IMR-90 (cell line): ENCODE data around the gene TSHB.

Source experiments
- BHLHE40 ChIP-seq: fragments of 150-350 bp; IDR thresholded peaks from 2 replicates; pipeline ENCODE4 v1.6.1; 2016; ENCODE audit warnings: mild to moderate bottlenecking, low read depth, low read length
- CEBPB ChIP-seq: IDR thresholded peaks from 2 replicates; pipeline ENCODE4 v1.6.1; 2012; ENCODE audit warnings: low read depth, low read length, improper control_type of control experiment
- CHD1 ChIP-seq: IDR thresholded peaks from 2 replicates; pipeline ENCODE4 v1.6.1; 2012; ENCODE audit warnings: low read depth, low read length, improper control_type of control experiment
- MAFK ChIP-seq: IDR thresholded peaks from 2 replicates; pipeline ENCODE4 v1.6.1; 2012; ENCODE audit warnings: low read depth, low read length, improper control_type of control experiment
- MAZ ChIP-seq: IDR thresholded peaks from 2 replicates; pipeline ENCODE4 v1.6.1; 2012; ENCODE audit warnings: low read depth, mild to moderate bottlenecking, low read length, improper control_type of control experiment, moderate library complexity, borderline replicate concordance
- MXI1 ChIP-seq: IDR thresholded peaks from 2 replicates; pipeline ENCODE4 v1.6.1; 2012; ENCODE audit warnings: low read depth, mild to moderate bottlenecking, low read length, moderate library complexity, borderline replicate concordance
- POLR2A ChIP-seq: IDR thresholded peaks from 2 replicates; pipeline ENCODE4 v1.6.1; 2012; ENCODE audit warnings: mild to moderate bottlenecking, low read depth, low read length
- RAD21 ChIP-seq: IDR thresholded peaks from 2 replicates; pipeline ENCODE4 v1.6.1; 2012; ENCODE audit warnings: low read length, improper control_type of control experiment
- RCOR1 ChIP-seq: IDR thresholded peaks from 2 replicates; pipeline ENCODE4 v1.6.1; 2012; ENCODE audit warnings: mild to moderate bottlenecking, low read length, improper control_type of control experiment; ENCODE audit not compliant: insufficient replicate concordance
- RFX5 ChIP-seq: IDR thresholded peaks from 2 replicates; pipeline ENCODE4 v1.8.0; 2012; ENCODE audit warnings: low read depth, mild to moderate bottlenecking, low read length, moderate library complexity
- SMC3 ChIP-seq: fragments of 150-350 bp; IDR thresholded peaks from 2 replicates; pipeline ENCODE4 v1.6.1; 2016; ENCODE audit warnings: low read depth, mild to moderate bottlenecking, antibody characterized with exemption, low read length, moderate library complexity
- TF ChIP-seq, protein P1 (sequence below): conservative IDR thresholded peaks from 2 replicates; pipeline ENCODE4 v1.5.1; 2012; ENCODE audit warnings: mild to moderate bottlenecking, low read depth, low read length, improper control_type of control experiment
- TF ChIP-seq, protein P2 (sequence below): fragments of 150-350 bp; IDR thresholded peaks from 2 replicates; pipeline ENCODE4 v1.6.1; 2016; ENCODE audit warnings: low read depth, mild to moderate bottlenecking, low read length, moderate library complexity, borderline replicate concordance
- TF ChIP-seq, protein P3 (sequence below): fragments of 150-350 bp; IDR thresholded peaks from 2 replicates; pipeline ENCODE4 v1.6.1; 2017; ENCODE audit warnings: mild to moderate bottlenecking, antibody characterized with exemption, low read length, low read depth

DNA sequence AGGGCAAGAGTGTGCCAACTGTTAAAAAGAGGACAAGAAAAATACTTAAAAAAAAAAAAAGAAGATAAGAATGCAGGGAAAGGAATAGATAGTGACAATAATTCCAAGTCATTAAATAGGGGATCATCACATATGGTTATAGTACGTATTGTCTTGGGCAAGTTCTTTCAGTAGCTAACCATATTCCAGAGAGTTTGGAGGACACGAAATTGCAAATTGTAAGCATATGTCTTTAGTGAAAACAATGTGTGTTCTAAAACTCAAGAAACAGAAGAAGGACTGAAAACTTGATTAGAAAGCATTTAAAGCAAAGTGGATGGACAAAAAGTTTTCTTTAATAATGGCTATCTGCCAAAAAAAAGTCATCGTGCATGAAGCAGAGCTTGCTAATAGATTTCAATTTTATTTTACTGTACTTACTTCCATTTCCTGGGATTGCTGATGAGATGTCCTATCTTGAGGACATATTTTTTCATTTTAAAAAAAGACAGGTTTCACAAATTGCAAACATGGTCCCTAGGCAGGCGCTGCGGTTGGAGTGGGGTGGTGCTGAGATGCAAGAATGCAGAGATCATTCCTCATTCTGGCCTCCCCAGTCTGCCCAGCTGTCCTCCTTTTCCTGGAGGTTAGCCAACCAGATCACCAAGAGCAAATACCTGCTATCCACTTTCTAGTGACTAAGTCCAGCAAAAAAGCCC lies 47.8 kb downstream of the TSHB start:
- TF ChIP-seq, protein P1, sequence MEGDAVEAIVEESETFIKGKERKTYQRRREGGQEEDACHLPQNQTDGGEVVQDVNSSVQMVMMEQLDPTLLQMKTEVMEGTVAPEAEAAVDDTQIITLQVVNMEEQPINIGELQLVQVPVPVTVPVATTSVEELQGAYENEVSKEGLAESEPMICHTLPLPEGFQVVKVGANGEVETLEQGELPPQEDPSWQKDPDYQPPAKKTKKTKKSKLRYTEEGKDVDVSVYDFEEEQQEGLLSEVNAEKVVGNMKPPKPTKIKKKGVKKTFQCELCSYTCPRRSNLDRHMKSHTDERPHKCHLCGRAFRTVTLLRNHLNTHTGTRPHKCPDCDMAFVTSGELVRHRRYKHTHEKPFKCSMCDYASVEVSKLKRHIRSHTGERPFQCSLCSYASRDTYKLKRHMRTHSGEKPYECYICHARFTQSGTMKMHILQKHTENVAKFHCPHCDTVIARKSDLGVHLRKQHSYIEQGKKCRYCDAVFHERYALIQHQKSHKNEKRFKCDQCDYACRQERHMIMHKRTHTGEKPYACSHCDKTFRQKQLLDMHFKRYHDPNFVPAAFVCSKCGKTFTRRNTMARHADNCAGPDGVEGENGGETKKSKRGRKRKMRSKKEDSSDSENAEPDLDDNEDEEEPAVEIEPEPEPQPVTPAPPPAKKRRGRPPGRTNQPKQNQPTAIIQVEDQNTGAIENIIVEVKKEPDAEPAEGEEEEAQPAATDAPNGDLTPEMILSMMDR, result no peak
- TF ChIP-seq POLR2A (no peak), RAD21 (no peak), MAFK (no peak), MXI1 (no peak), SMC3 (no peak), CHD1 (no peak), RFX5 (no peak), RCOR1 (no peak), BHLHE40 (no peak), CEBPB (no peak), MAZ (no peak)
- TF ChIP-seq, protein P2, sequence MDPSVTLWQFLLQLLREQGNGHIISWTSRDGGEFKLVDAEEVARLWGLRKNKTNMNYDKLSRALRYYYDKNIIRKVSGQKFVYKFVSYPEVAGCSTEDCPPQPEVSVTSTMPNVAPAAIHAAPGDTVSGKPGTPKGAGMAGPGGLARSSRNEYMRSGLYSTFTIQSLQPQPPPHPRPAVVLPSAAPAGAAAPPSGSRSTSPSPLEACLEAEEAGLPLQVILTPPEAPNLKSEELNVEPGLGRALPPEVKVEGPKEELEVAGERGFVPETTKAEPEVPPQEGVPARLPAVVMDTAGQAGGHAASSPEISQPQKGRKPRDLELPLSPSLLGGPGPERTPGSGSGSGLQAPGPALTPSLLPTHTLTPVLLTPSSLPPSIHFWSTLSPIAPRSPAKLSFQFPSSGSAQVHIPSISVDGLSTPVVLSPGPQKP, result no peak
- TF ChIP-seq, protein P3, sequence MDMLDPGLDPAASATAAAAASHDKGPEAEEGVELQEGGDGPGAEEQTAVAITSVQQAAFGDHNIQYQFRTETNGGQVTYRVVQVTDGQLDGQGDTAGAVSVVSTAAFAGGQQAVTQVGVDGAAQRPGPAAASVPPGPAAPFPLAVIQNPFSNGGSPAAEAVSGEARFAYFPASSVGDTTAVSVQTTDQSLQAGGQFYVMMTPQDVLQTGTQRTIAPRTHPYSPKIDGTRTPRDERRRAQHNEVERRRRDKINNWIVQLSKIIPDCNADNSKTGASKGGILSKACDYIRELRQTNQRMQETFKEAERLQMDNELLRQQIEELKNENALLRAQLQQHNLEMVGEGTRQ, result no peak
